Adrenal gland (tissue), 5 donors: ENCODE data around the gene CAV2.

Source experiments
- POLR2A ChIP-seq, 2 donors: fragments of 450-650 bp; IDR thresholded peaks; one replicate each; pipeline ENCODE4 v1.6.1; 2017; ENCODE audit warnings: antibody characterized with exemption in 2 of 2, mild to moderate bottlenecking in 2 of 2, moderate library complexity in 1 of 2
- TF ChIP-seq, protein P1 (sequence below), 6 experiments: fragments of 450-650 bp in 4 of 6; fragments of 200-600 bp in 2 of 6; sonication (generic) in 1 of 6; IDR thresholded peaks; 1 replicate in 5 of 6; 2 replicates in 1 of 6; pipeline versions ENCODE4 v1.5.1 to v1.8.0; 2016 to 2021; ENCODE audit warnings: antibody characterized with exemption in 6 of 6, mild to moderate bottlenecking in 2 of 6, moderate library complexity in 1 of 6
- donor health status: DM: no; HTN: no; CAD: no.

- TF ChIP-seq, protein P1, sequence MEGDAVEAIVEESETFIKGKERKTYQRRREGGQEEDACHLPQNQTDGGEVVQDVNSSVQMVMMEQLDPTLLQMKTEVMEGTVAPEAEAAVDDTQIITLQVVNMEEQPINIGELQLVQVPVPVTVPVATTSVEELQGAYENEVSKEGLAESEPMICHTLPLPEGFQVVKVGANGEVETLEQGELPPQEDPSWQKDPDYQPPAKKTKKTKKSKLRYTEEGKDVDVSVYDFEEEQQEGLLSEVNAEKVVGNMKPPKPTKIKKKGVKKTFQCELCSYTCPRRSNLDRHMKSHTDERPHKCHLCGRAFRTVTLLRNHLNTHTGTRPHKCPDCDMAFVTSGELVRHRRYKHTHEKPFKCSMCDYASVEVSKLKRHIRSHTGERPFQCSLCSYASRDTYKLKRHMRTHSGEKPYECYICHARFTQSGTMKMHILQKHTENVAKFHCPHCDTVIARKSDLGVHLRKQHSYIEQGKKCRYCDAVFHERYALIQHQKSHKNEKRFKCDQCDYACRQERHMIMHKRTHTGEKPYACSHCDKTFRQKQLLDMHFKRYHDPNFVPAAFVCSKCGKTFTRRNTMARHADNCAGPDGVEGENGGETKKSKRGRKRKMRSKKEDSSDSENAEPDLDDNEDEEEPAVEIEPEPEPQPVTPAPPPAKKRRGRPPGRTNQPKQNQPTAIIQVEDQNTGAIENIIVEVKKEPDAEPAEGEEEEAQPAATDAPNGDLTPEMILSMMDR (IDR thresholded peaks at IDR 0.05), result no peak
- no peak for TF ChIP-seq POLR2A (IDR thresholded peaks at IDR 0.05)
Measured at GRCh38 chr7:116534790-116535189, 35.3 kb downstream of the CAV2 start.
